Measurements from ENCODE around the gene GLTP. TPM values are rescaled to one million over a fixed set of nuclear protein-coding genes. Genes with fewer than 3 reads are reported as not detected.

The GLTP gene
- total RNA-seq, 1 donor from 2014 or later: 51.2 TPM

DNA sequence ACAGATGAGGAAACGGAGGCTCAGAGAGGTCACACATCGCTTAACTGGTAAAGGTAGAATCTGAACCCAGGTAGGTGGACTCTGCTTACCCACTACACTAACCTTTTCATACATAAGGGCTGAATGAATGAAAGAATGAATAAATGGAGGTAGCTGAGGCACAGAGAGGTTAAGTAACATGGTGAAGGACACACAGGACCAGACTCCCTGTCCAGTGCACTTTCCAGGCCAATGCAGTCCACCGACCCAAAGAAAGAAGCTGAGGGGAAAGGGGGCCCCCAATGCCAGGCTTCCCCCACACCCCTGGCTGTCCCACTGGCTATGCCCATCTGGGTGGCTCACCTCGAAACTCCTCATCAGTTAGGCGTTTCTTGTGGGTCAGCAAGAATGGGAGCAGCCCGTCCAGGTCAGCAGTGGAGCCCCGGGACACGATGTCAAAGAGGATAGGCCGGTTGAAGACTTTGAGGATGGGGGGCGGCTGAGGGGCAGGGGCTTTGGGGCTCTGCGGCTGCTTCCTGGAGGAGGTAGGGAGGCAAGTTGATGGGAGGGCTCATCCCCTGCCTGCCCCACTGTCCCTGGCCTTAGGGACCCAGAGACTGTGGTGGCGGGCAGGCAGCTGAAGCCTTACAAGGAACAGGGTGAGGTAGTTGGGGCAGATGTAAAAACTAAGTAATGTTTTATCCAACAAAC is 72.2 kb downstream of the GLTP start:
- no peaks in the 10 kb centered on the region for H3K4me1 Mint-ChIP-seq (ENCODE audit: unreplicated experiment)
- no peak for DNase-seq (ENCODE audit: low spot score)
- H3K36me3 Mint-ChIP-seq (ENCODE audit: low read depth, unreplicated experiment): no peaks in the 10 kb centered on the region
- no peak overlapping the region for H3K4me3 Mint-ChIP-seq (ENCODE audit: unreplicated experiment)
- no peak overlapping the region for H3K27ac Mint-ChIP-seq (ENCODE audit: unreplicated experiment)
- peaks cover 2% of the 10 kb centered on the region for H3K27me3 Mint-ChIP-seq (ENCODE audit: unreplicated experiment)
- TF ChIP-seq, protein P1, sequence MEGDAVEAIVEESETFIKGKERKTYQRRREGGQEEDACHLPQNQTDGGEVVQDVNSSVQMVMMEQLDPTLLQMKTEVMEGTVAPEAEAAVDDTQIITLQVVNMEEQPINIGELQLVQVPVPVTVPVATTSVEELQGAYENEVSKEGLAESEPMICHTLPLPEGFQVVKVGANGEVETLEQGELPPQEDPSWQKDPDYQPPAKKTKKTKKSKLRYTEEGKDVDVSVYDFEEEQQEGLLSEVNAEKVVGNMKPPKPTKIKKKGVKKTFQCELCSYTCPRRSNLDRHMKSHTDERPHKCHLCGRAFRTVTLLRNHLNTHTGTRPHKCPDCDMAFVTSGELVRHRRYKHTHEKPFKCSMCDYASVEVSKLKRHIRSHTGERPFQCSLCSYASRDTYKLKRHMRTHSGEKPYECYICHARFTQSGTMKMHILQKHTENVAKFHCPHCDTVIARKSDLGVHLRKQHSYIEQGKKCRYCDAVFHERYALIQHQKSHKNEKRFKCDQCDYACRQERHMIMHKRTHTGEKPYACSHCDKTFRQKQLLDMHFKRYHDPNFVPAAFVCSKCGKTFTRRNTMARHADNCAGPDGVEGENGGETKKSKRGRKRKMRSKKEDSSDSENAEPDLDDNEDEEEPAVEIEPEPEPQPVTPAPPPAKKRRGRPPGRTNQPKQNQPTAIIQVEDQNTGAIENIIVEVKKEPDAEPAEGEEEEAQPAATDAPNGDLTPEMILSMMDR (IDR thresholded peaks at IDR 0.05; ENCODE audit: unreplicated experiment): no peak
- H3K9me3 Mint-ChIP-seq (ENCODE audit: unreplicated experiment): no peaks in the 10 kb centered on the region

DNA sequence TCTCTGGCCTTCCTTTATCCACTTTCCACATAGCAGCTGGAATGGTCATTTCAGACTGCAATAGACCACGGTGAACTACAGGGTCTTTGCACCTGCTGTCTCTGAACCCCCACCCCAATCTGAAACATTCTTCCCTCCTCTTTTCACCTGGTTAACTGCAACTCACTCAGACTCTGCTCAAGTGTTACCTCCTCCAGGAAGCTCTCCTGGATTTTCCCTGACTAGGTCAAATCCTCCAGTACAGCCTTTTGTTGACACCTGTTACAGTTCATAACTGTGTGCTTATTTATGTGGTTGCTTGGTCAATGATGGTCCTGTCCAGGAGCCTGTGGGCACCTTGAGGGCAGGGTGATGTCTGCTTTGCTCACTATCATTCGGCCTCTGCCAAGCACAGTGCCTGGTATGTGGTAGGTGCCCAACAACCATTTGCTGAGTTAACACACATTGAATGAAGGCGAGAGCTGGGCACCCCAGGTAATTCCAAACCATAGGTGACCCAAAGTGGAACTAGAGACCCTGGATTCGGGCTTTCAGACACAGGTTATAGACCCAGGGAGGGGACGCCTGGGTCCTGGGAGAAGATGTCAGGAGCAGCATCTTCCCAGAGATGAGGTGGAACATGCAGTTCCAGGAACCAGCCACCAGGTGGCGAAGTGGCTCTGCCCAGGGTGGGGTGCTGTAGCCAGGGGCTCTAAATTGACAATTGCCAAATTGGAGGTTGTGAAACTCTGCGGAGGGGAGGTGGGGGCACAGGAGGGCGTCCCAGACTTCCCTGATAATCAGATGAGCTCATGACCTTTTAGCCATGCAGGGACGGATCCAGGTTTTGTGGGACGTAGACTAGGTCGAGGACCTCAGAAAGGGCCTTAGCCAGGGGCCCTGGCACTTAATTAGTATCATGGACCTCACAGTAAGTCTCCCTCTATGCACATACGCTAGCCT is 75.2 kb downstream of the GLTP start:
- Mint-ChIP-seq H3K27me3 (ENCODE audit: unreplicated experiment) (no peaks in the 10 kb centered on the region), H3K4me1 (ENCODE audit: unreplicated experiment) (no peaks in the 10 kb centered on the region), H3K9me3 (ENCODE audit: unreplicated experiment) (no peaks in the 10 kb centered on the region), H3K4me3 (ENCODE audit: unreplicated experiment) (no peak overlapping the region), H3K36me3 (ENCODE audit: low read depth, unreplicated experiment) (no peaks in the 10 kb centered on the region), H3K27ac (ENCODE audit: unreplicated experiment) (no peak overlapping the region)
- peak; percentile 70 for DNase-seq (ENCODE audit: low spot score)
- TF ChIP-seq, protein P1 (IDR thresholded peaks at IDR 0.05; ENCODE audit: unreplicated experiment): peak; percentile 98

DNA sequence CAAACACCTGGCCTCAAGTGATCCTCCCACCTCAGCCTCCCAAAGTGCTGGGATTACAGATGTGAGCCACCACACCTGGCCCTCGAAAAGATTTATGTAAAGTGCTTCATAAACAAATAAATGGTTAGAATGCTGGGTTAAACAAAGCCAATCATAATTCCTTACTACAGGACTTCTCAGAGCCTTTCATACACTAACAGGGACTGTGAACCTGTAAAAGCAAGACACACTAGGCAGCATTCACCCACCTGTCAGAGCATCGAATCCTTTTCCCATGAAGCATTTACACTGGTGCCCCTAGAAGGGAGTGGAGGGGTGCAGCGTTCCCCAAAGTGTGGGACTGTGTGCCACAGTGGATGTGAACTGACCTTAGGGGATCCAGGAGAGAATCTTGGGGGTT is 76.7 kb downstream of the GLTP start:
- DNase-seq (ENCODE audit: low spot score): no peak
- no peaks in the 10 kb centered on the region for H3K9me3 Mint-ChIP-seq (ENCODE audit: unreplicated experiment)
- TF ChIP-seq, protein P1 (IDR thresholded peaks at IDR 0.05; ENCODE audit: unreplicated experiment): no peak

DNA sequence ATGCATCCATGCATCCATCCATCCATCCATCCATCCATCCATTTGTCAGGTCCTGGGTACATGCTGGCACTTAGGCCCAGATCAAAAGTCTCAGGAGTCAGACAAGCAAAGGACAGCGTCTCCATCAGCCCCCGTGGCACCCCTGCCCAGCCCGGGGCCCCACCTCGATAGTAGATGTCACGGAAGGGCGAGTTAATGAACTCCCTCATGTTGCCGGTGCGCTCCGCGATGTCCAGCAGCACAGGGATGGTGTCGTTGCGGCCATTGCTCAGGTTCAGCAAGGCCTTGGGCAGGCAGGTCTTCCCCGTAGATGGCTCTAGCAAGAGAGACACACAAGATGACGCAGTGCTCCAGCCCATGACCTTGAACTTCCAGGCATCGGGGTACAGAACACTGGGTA is 77.5 kb downstream of the GLTP start:
- H3K9me3 Mint-ChIP-seq (ENCODE audit: unreplicated experiment): no peaks in the 10 kb centered on the region
- no peak overlapping the region for H3K4me3 Mint-ChIP-seq (ENCODE audit: unreplicated experiment)
- H3K36me3 Mint-ChIP-seq (ENCODE audit: low read depth, unreplicated experiment): peaks cover 7% of the 10 kb centered on the region
- no peaks in the 10 kb centered on the region for H3K4me1 Mint-ChIP-seq (ENCODE audit: unreplicated experiment)
- no peak overlapping the region for H3K27ac Mint-ChIP-seq (ENCODE audit: unreplicated experiment)
- H3K27me3 Mint-ChIP-seq (ENCODE audit: unreplicated experiment): peaks cover 3% of the 10 kb centered on the region
- TF ChIP-seq, protein P1 (IDR thresholded peaks at IDR 0.05; ENCODE audit: unreplicated experiment): no peak
- no peak for DNase-seq (ENCODE audit: low spot score)

More for the DNA sequence above, 76.7 kb downstream of the GLTP start:
- Mint-ChIP-seq H3K27me3 (ENCODE audit: unreplicated experiment) (peaks cover 3% of the 10 kb centered on the region), H3K4me1 (ENCODE audit: unreplicated experiment) (no peaks in the 10 kb centered on the region), H3K4me3 (ENCODE audit: unreplicated experiment) (no peak overlapping the region), H3K27ac (ENCODE audit: unreplicated experiment) (no peak overlapping the region), H3K36me3 (ENCODE audit: low read depth, unreplicated experiment) (no peaks in the 10 kb centered on the region)

Small RNAs within 50 kb of the gene (microRNA-seq; reads per million reads assigned to microRNA genes)
- gene MIR4497 (ENCODE audit: unreplicated experiment): 0.42 reads per million

Other genes starting within 250 kb of the GLTP start
- gene FAM222A, start 166.7 kb downstream of the GLTP start, total RNA-seq (ENCODE audit: unreplicated experiment): 14.2 TPM
- 7.0 TPM for gene TRPV4, start 47.1 kb downstream of the GLTP start, total RNA-seq (ENCODE audit: unreplicated experiment)
- gene TCHP, start 19.7 kb upstream of the GLTP start, total RNA-seq (ENCODE audit: unreplicated experiment): 20.8 TPM
- 89.1 TPM for gene GIT2, start 115.8 kb upstream of the GLTP start, total RNA-seq (ENCODE audit: unreplicated experiment)
- 55.4 TPM for gene ANKRD13A, start 118.9 kb upstream of the GLTP start, total RNA-seq (ENCODE audit: unreplicated experiment)
- gene C12orf76, start 168.0 kb upstream of the GLTP start, total RNA-seq (ENCODE audit: unreplicated experiment): 21.9 TPM
- 18.7 TPM for gene IFT81, start 243.8 kb upstream of the GLTP start, total RNA-seq (ENCODE audit: unreplicated experiment)